Measurements from ENCODE around the gene BIRC6.
"Not testable (repeated sequence)": the region's sequence is repeated elsewhere in the genome, so short reads cannot be mapped to it uniquely, and the experiment has no call there.

The BIRC6 gene

DNA sequence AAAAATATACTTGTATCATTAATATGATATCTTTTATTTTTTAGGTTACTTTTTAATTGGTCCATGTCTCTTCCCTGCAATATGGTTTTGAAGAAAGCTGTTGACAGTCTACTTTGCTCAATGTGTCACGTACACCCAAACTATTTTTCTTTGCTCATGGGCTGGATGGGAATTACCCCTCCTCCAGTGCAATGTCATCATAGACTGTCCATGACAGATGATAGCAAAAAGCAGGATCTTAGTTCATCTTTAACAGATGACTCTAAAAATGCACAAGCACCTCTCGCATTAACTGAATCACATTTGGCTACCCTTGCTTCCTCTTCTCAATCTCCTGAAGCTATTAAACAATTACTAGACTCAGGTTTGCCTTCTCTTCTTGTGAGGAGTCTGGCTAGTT, 158.1 kb downstream of the BIRC6 start:
- DNase-seq, result no peak

DNA sequence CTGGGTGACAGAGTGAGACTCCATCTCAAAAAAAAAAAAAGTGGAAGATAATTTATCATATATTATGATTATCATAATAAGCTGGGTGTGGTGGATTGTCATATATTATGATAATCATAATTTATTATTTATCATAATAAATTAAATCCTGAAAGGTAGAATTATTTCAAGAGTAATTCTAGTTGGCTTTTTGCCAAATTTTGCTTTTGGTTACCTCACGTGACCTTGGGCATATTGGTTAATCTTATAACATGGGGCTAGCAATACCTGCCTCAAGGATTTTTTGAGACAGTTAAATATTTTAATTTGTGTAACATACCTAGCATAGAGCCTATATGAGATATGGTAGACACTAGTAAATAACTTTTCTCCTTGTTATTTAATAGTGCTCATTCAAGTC, 159.7 kb downstream of the BIRC6 start:
- no peak for DNase-seq

GRCh38 chr2:32522770-32523169, 165.9 kb downstream of the BIRC6 start:
- no peak for DNase-seq

- DNase-seq, result no peak
These were observed 166.9 kb downstream of the BIRC6 start for GRCh38 chr2:32523686-32524085.

DNA sequence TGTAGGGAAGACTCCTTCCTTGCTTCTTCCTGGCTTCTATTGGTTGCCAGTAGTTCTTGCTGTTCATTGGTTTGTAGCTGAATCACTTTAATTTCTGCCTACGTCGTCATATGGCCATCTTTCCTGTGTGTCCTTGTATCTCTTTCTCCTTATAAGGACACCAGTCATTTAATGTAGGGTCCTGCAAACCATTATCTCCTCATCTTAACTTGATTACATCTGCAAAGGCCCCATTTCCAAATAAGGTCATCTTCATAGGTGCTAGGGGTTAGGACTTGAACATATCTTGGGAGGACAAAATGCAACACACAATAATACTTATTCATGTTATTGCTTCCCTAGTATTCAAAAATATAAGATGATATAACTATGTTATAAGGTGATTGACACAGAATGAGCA, 175.5 kb downstream of the BIRC6 start:
- DNase-seq, result no peak

DNA sequence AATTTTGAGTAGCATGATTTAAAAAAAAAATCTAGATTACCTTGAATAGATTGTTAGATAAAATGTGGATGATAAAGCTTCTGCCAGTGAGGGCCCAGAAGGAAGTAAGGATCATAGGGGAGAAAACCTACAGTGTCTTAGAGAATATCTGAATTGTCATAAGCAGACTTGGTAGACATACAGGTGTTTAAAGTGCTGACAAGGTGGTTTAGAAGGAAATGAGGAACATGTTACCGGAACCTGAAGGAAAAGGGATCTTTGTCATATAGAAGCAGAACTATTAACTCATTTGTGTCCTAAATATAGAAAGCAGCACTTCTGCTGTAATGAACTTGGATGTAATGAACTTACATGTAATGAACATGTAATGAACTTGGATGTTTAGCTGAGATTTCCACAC, 176.1 kb downstream of the BIRC6 start:
- no peak for DNase-seq

GRCh38 chr2:32534831-32535230, 178.0 kb downstream of the BIRC6 start:
- no peak for DNase-seq

- DNase-seq, result no peak
These were observed 181.9 kb downstream of the BIRC6 start for GRCh38 chr2:32538735-32539134.

DNA sequence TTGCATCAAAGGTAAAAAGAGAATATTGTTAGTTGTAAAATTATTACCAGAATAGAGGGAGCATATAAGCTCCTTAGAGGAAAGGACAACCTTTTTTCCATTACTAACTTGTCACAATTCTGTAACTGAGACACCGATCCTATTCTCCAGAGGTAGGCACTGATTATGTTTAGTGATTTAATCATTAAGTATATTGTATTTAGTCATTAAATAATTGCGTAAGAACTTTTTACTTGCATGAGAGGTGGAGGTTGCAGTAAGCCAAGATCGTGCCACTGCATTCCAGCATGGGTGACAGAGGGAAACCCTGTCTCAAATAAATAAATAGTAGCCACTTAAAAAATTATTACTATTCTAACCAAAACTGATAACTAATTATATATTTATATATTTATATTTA, 195.7 kb downstream of the BIRC6 start:
- not testable (repeated sequence) for DNase-seq

- DNase-seq, result no peak
These were observed 197.1 kb downstream of the BIRC6 start for GRCh38 chr2:32553829-32554432.

DNA sequence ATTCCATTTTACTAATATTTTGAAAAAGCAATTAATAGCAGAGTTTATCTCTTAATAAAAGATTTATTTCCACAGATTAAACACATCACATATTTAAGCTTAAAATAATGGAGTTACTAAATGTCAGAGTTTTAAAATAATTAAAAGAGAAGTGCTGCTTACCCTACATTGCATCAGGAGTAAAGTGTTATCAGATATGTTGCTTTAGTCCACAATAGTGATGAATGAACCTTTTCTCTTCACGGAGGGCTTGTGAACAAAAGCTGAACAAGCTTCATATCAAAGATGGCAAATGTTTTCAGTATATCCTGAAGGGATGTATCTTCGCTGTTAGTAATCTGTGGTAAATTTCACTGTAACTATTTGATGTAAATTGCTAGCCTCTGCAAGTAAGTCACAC, 201.7 kb downstream of the BIRC6 start:
- DNase-seq, result no peak

GRCh38 chr2:32559136-32559535, 202.3 kb downstream of the BIRC6 start:
- DNase-seq, result no peak

DNA sequence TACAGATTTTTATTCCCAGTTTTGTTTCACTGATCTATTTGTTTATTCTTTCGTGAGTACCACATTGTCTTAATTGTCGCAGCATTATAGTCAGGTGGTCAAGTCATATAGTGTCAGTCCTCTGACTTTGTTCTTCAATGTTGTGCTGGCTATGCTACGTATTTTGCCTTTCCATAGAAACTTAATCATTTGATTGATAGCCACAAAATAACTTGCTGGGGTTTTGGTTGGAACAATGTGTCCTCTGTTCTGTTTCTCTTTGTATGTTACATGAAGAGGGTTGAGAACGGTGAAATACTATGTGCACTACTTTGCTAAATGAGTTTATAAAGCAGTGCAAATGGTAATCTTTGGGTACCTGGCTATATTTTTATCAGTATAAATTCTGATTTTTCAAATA, 206.1 kb downstream of the BIRC6 start:
- DNase-seq, result no peak

GRCh38 chr2:32564417-32565035, 207.7 kb downstream of the BIRC6 start:
- DNase-seq, result no peak

- no peak for DNase-seq
These were observed 209.1 kb downstream of the BIRC6 start for GRCh38 chr2:32565902-32566301.

DNA sequence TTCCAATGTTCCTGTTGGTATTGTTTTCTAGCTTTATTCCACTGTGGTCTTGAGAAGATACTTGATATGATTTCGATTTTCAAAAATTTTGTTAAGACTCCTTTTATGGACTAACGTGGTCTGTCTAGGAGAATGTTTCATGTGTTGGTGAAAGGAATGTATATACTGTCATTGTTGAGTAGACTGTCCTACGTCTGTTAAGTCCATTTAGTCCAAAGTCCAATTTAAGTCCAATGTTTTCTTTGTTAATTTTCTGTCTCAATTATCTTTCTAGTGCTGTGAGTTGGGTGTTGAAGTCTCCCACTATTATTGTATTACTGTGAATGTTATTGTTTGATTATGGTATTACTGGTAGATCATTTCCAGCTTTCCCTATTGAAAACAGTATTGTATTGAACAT, 215.2 kb downstream of the BIRC6 start:
- no peak for DNase-seq

GRCh38 chr2:32572737-32573136, 215.9 kb downstream of the BIRC6 start:
- no peak for DNase-seq

DNA sequence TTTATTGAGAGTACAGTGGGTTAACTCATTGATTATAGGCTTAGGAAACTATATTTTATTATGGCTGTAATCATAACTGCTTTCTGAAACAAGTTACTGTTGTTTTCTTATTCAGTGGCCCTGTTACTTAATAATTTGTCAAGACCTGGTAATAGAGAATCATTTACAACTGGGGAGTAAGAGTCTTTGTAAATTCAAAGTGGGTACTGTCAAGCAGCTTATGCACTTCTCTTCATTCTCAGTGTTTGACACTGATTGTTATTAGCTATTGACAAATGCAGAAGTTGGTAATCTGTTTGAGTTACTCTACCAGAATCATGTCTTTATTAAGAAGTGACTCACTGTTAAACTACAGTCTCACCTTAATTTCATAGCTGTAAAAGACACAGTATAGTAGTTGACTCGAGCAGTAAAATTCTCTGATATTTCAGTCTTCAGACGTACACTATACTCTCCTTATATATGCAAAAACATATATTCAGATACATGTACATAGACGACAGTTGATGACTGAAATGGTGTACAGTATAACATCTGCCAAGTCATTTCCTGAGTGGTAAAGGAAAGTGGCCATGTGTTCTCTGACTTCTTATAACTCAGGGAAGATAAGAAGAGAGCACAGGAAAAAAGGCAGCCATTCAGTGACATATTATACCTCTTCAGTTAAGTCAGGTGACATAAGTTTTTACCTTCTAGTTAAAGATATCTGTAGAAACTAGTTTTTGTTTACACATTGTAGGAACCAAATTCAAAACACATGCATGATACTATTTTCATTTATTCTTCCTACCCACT, 235.0 kb downstream of the BIRC6 start:
- no peak for DNase-seq

GRCh38 chr2:32594573-32594972, 237.8 kb downstream of the BIRC6 start:
- DNase-seq, result no peak

DNA sequence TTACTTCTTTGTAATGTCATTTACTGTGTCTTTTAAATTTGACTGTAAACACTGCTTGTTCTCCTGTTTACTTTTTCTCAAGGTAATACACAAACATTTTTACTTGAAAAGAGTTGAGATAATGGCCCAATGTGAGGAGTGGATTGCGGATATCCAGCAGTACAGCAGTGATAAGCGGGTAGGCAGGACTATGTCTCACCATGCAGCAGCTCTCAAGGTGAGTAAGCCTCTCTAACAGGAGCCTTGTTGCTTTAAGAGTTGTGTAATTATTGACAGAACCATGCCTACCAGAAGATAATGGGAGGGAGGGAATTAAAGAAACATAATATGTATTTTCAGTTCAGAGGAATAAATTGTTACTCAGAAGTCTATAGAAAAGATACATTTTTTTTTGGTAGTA, 254.5 kb downstream of the BIRC6 start:
- DNase-seq, result no peak

DNA sequence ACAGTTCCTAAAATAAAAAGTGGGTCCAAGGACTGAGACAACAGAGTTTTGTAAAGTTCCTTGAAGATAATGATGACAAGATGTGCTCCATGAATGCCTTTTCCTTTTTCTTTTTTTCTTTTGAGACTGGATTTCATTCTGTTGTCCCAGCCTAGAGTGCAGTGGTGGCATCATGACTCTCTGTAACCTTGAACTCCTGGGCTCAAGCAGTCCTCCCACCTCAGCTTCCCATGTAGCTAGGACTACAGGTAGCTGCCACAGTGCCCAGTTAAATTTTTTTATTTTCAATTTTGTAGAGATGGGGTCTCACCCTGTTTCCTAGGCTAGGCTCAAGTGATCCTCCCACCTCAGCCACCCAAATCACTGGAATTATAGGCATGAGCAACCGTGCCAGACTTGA, 254.9 kb downstream of the BIRC6 start:
- no peak for DNase-seq

DNA sequence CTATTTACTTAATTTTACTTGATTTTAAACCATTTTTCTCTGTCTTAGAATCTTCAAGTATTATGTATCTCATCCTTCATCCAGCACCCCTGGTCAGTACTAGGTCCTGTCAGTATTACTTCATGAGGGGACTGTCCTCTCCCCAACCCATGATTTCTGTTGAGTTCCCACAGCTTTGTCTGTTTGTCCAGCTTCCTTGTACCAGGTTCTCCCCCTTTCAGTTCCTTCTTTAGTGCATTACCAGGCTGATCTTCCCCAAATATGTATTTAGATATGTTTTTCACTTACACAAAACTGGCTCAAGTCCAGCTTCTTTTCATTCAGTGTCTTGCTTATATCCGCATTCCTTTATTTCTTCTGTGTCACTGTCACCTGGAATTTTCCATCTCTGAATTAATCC, 257.3 kb downstream of the BIRC6 start:
- no peak for DNase-seq

DNA sequence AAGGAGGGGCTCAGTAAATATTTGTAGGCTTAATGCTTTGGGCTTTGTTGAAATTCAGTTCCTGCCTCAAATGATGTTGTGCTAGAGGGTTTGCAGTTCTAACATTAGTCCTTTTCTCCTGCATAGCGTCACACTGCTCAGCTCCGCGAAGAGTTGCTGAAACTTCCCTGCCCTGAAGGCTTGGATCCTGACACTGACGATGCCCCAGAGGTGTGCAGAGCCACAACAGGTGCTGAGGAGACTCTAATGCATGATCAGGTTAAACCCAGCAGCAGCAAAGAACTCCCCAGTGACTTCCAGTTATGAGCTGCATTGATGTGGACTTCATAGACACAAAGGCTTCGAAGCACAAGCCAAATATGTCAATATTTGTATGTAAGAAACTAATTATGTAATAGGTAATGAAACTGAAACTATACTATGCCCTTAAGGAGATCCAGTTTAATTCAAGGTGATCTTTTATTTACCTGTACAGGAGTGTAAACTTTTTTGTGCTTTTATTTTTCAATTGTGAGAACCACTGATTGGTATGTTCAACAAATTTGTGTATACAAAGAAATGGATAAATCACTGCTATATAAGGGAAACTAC, 260.9 kb downstream of the BIRC6 start:
- no peak for DNase-seq
